Stimulated activated CD8-positive, alpha-beta memory T cell treated with anti-CD3 and anti-CD28 coated beads, Interleukin-15, amount 100 ng/mL, for 48 hours (primary cell): ENCODE data around the gene GPR153.

ENCODE experiments used
- DNase-seq, 2 donors: peaks; one replicate each; pipeline ENCODE4 v3.0.0-alpha.2; 2020; ENCODE audit warnings: low read depth in 2 of 2

GPR153 gene

DNA sequence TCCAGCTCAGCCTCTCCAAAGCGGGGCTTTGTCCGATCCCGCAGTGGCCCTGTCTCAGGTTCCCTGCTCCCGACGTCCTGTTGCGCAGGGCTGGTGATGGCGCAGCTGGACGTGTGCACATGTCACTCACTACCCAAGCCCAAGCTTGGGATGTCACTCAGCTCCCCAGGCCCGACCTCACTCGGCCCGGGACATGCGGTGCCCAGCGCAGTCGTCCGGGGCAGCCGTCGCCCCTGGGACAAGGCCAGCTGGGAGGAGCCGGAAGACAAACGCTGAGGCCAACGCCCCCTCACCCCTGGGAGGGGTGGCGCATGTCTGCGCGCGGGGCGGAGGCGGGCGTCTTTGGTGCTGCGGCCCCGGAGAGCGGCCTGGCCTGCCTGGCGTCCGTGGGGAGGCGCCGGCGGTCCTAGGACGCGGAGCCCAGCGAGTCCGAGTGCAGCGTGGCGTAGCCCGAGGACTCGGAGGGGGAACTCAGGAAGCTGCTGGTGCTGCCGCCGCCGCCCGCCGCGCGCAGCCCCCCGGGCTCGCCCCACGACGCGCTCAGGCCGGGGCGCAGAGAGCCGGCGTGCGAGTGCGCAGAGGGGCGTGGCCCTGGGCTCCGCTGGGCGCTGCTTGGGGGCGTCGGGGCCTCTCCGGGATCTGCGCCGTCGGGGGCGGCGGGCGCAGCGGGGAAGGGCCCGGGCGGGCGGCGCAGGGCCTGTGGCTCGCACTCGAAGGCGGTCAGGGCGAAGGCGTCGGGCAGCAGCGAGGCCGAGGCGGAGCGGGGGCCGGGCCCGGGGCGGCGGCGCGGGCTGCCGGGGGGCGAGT is 11.8 kb downstream of the GPR153 start:
- no peak for DNase-seq

- DNase-seq, result no peak
These were observed 12.6 kb downstream of the GPR153 start for GRCh38 chr1:6248161-6248776.

DNA sequence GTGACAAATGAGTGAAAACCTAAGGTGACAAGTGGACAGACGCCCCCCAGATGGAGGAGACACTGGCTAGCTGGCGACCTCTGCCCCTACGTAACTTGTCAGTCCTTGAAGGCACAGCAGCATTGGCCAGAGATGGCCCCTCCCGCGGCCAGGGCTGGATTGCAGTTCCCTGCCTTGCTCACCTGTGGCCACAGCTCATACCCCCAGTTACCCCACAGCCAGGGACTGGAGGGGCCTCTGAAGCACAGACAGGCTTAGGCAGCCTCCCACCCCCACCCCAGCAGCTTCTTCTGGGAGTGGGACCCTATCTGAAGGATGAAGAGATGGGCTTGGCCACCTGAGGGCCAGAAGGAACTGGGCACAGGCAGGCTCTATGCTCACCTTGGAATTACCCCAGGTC is 13.2 kb downstream of the GPR153 start:
- no peak for DNase-seq

DNA sequence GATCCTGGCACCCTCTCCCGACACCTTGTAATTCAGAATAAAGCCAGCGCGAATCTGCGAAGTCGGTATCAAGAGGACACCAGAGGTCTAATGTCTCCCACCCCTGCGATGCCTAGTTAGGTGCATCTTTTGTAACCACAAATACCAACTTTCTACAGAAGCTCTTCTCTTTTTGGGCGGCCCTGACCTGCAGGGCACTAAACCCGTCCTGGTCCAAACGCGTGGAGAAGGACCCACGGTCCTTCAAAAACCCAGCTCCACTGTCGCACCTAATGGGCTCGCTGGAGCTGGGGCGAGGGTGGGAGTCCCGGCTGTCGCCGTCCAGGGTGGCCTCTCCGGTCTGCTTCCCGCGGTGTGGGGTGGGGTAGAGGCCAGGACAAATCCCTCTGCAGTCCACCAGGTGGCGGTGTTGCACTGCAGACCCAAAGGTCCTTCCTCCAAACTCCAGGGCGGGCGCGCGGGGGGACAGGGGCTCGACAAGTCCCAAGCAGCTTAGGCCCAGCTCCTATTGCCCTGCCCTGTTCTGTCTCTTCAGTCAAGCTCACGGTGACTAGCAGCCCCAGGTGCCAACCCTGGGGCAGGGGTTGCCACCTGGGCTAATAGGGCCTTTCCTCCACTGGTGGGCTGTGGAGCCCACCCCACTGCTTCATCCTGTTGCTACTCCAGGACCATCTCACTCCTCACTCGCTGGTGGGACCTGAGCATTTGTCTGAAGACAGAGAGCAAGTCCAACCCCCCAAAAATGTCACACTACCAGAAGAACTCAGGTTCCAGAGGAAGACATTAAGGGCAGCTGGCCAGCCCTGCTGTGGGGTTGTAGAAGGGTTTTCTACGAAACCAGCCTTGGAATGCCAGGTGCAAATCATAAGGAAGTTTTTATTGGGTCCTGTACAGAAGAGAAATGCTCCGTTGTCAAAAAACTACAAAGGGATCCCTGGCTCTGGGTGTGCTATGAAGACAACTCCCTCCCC is 14.1 kb downstream of the GPR153 start:
- DNase-seq, result peak; percentile 60 to 62

DNA sequence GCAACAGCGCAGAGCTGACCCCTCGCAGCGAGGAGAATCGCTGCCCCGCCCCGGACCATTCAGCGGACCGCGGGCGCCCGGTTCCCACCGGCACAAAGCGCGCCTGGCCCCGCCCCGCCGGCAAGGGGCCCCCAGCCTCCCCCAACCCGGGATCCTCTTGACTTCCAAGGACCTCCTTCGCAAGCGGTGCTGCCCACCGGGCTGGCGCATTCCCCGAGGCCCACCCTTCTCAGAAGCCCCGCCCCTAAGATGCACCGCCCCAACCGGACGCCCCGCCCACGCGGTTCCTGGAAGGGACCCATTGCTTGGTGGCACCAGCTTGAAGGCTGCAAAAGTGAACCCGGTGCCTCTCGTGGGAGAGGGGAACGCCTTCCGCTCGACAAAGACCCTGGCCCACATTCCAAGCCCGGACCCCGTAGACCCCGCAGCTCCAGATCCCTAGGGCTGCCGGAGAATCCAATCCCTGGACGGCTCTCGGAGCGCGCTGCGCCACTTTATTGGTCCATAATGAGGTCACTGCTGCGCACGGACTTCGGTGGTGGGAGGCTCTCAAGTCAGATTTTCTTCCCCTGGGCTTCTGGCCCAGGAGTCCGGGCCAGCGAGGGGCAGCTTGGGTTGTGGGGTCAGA is 14.9 kb downstream of the GPR153 start:
- DNase-seq, result peak; percentile 44 to 54

DNA sequence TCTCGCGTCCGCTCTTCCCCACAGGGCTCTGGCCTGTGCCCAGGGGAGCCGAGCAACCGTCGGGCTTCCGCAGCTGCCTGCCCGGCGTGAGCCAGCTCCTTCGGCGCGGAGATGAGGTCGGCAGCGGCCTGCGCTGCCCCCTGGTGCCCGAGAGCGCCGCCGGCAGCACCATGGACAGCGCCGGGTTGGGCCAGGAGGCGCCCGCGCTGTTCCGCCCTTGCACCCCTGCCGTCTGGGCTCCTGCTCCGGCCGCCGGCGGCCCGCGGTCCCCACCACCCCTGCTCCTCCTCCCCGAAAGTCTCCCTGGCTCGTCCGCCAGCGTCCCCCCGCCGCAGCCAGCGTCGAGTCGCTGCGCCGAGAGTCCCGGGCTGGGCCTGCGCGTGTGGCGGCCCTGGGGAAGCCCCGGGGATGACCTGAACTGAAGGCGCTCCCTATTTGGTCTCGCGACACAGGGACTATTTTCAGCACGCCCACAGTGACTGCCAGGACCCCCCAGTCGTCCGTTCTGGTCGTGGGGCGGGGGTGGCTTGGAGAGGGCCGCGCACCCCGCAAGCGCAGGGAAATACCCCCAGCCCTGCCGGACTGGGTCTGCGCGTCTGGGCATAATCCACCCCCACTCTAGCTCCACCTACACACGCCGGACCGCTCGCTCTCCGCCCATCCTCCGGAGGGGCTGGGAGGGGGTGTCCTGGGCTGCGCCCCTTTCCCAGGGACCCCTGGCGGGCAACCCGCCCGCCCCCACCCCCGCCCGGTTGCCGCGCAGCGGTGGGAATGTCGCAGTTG is 15.6 kb downstream of the GPR153 start:
- peak; percentile 66 to 67 for DNase-seq

DNA sequence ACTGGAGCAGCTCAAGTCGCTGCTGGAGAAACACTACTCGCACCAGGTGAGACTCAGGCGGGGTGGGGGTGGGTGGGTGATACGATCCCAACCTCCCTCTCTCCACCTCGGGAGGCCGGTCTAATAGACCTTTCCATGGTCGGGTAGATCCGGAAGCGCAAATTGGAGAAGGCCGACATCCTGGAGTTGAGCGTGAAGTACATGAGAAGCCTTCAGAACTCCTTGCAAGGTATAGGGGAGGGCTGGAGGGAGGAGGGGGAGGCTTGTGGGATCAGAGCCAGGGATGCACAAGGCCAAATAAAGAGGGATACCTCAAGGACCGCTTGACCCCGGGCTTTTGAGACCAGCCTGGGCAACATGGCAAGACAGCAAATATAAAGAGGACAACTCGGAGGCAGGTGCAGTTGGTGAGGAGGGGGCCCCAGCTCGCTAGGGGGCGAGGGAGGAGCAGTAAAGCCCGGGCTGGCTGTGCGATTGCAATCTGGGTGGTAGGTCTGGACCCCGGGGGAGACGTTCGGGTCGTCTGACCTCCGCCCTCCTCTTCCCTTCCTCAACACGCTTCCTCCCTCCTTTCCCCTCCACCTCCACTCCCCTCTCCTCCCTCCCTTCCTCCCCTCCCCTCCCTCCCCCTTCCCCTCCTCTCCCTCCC is 16.4 kb downstream of the GPR153 start:
- no peak for DNase-seq

DNA sequence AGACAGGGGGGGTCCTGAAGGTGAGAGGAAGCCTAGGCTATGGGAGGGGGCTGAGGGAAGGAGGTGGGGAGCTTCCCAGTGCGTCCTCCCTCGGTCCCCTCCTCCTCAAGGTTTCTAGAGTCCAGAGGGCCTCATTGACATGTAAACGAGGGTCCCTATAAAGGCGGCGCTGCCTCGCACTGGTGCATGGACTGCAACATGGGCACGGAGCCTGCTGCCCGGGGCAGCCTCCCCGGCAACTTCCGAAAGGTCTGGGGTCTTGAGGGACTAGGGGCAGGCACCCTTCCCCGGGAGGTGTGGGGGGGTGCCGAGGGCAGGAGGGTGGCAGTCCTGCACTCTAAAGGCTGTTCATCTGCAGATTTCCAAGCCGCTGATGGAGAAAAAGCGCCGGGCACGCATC is 16.9 kb downstream of the GPR153 start, which contains the start of gene HES3:
Gene HES3 (plus strand): TSS at position 187 of the 400 bp plus-strand sequence. CDS start 187 bp downstream, at position 374.
- no peak for DNase-seq

DNA sequence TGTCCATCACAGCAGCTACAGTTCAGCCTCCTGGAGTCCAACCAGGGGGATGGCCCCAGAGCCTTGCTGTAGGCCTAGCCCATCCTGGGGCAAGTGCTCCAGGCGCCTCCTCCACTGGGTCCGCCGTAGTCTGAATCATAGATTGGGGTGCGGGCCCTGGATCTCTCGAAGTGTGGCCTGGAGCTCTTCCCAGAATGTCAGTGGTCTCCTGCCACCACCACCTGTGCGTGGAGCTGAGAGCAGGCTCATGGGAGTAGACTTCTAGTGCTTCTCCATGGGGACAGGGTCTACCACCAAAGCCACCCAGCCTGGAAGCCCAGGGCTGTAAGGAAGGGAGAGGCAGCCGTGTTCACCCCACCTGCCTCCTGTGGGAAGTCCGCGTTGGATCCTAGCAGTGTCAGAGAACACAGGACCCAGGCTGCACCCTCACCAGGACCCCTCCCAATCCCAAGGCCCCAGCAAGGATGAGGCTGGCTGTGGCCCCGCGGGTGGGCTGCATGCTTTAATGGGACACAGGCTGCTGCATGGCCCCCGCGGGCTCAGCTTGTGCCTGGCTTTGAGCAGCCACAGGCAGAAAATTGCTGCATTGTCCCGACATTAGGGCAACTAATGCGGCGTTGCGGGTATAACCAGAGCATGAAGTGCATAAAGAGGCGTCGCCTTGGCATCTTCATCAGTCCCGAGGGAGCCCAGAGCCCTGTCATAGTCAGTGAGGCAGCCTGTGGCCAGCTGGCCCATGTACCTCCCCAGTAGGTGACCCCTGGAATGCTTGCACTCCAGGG is 17.7 kb downstream of the GPR153 start:
- no peak for DNase-seq

GRCh38 chr1:6241887-6242740 is 18.8 kb downstream of the GPR153 start:
- no peak for DNase-seq

DNA sequence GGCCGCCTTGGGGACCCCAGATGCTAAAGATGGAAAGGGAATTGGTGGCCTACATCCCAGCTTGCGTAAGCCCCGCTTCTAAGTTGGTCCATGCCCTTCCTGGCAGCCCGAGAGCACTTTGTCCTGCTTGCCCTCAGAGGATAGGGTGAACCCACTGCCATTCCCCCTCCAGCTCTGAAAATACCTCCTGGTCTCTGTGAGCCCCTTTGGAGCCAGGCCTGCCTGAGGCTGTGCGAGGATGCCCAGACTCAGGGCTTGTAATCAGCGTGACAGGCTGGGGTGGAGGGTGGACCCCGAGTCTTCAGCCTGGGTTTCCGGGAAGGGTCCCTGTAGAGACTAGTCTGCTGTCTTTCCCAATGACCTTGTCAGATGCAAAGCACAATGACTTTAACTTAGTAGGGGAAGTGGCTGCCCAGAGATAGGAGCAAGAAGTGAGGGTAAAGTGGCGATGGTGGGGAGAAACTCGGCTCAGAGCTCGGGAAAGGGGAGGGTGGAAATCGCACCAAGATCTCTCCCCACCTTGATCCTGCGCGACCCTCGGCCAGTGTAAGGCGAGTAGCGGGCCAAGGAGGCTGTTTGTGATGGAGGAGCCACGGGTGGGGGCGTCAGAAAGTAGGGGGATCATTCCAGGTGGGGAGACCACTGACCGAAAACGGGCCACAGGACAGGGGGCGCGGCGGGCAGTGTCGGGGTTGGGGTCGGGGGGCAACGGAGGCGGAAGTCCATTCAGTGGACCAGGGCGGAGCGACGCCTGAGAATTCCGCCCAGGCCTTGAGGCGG is 19.6 kb downstream of the GPR153 start:
- DNase-seq, result no peak

GRCh38 chr1:6239950-6240768 is 20.7 kb downstream of the GPR153 start:
- no peak for DNase-seq

DNA sequence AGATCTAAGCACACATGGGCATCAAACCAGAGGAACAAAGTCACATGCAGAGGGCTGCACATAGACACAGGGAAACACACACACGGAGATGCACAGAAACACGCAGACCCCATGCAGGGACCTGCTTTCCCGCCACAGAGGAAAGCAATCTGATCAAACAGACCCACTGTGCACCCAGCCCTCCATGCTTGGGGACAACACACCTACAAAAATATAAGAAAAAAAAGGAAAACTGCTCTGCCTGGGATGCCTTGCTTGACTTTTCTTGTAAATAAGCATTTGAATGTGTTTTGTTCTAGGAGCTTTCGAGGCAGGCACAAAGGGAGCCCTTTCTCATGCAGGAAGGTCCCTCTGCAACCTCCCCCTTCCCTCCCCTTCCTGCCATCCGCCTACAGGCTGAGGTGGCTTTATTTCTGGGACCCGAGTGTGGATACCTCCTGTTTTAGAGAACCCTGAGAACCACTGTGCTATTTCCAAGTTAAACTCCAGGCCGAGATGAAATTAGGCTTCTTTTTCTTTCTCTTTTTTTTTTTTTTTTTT is 21.6 kb downstream of the GPR153 start:
- DNase-seq, result no peak

GRCh38 chr1:6237093-6237492 is 23.8 kb downstream of the GPR153 start:
- DNase-seq, result no peak

- no peak for DNase-seq
These were observed 25.6 kb downstream of the GPR153 start for GRCh38 chr1:6235296-6235677.

- DNase-seq, result no peak
These were observed 26.2 kb downstream of the GPR153 start for GRCh38 chr1:6234502-6235295.
